ENCODE data around the gene CMPK2. TPM values are rescaled to one million over a fixed set of nuclear protein-coding genes. Genes with fewer than 3 reads are reported as not detected.

The CMPK2 gene
- total and polyA plus RNA-seq, 9 of the 15 experiments (the other 6 are each of a cell fraction or from before 2014, with no cell fraction given): 2.6 to 10.5 (median 5.0) TPM

DNA sequence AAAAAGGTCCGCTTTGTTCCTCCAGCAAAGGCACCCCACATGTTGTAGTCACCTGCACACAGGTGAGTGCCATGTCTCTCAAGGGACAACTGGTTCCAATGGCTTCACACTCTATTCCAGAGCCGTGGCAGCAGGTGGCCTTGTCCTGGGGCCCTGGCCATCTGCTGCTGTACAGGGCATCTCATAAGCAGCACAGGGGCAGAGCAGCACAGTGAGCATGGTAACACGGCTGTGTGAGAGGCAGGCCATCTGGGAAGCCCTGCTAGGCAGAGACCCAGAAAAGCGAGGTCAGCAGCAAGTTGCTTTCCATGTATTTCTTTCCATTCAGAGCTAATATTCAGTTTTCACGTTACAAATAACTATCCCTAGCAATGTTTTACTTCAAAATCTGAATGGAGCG lies 54.7 kb downstream of the CMPK2 start:
- H3K4me3 ChIP-seq: no peak overlapping the region
- CTCF ChIA-PET (ENCODE audit: low intra/inter-chr PET ratio): no interaction called here
- H3K4me2 ChIP-seq (ENCODE audit: insufficient read depth, low read length): no peak overlapping the region
- no peaks in the 10 kb centered on the region for H3K9me1 ChIP-seq (ENCODE audit: control insufficient read depth, insufficient read depth, low read length)
- DNase-seq (ENCODE audit: extremely low read depth in 1 of 4, low spot score in 3 of 4) (no peak), ATAC-seq (no peak), FAIRE-seq (no peak)
- H2AFZ ChIP-seq (ENCODE audit: low read depth, low read length): no peak overlapping the region
- no peaks in the 10 kb centered on the region for H3K4me1 ChIP-seq (replicated peaks in 1 of 2; ENCODE audit: control insufficient read depth in 2 of 2, insufficient read depth in 2 of 2, low read length in 2 of 2)
- no peak overlapping the region for H3K27ac ChIP-seq (ENCODE audit: extremely low read depth, low read depth, low read length)
- peaks cover 29 to 57% of the 10 kb centered on the region in 2 experiments; a peak in 4 of 5 replicates for H3K27me3 ChIP-seq (ENCODE audit: control insufficient read depth in 2 of 2, insufficient read depth in 2 of 2, low read length in 2 of 2)
- no peaks in the 10 kb centered on the region for H3K79me2 ChIP-seq (ENCODE audit: control insufficient read depth, insufficient read depth, low read length)
- WGBS (ENCODE audit: insufficient coverage, low coverage, missing lambda C conversion rate): 0% methylated on average over 6 of the region's 6 CpGs
- no TSS peak for BruUV-seq (replicated peaks)
- in situ Hi-C loops (cut with MboI) (no loop called here), intact Hi-C loops (cut with micrococcal nuclease) (no loop called here)
- POLR2A ChIA-PET: no interaction called here
- no peaks in the 10 kb centered on the region for H3K36me3 ChIP-seq (ENCODE audit: control insufficient read depth, insufficient read depth, low read length)
- H3K9me3 ChIP-seq (replicated peaks; ENCODE audit: control insufficient read depth, insufficient read depth, low read depth, low read length): no peaks in the 10 kb centered on the region; the same call in 1 of the 2 replicates
- no peaks in the 10 kb centered on the region for H4K20me1 ChIP-seq (replicated peaks; ENCODE audit: control insufficient read depth, insufficient read depth, low read length)
- H3K9ac ChIP-seq (ENCODE audit: insufficient read depth in 1 of 2, low read depth in 2 of 2, low read length in 2 of 2): no peak overlapping the region
- TF ChIP-seq RBM17 (IDR thresholded peaks at IDR 0.05; ENCODE audit: borderline replicate concordance, low read depth, low read length) (no peak), CLOCK (CRISPR knock-in tag; IDR thresholded peaks at IDR 0.05; ENCODE audit: borderline replicate concordance) (no peak), THRAP3 (IDR thresholded peaks at IDR 0.05; ENCODE audit: borderline replicate concordance) (no peak), SRF (CRISPR knock-in tag; IDR thresholded peaks at IDR 0.05) (no peak), ZNF77 (CRISPR knock-in tag; IDR thresholded peaks at IDR 0.05) (no peak), DPF2 (IDR thresholded peaks at IDR 0.05) (no peak), MEIS2 (IDR thresholded peaks at IDR 0.05; ENCODE audit: partially characterized antibody) (no peak), POLR3G (IDR thresholded peaks at IDR 0.05; ENCODE audit: extremely low read depth, insufficient read length, insufficient replicate concordance) (no peak), ZFPM2 (CRISPR knock-in tag; IDR thresholded peaks at IDR 0.05) (no peak), CGGBP1 (CRISPR knock-in tag; IDR thresholded peaks at IDR 0.05) (no peak), HMGXB4 (CRISPR knock-in tag; IDR thresholded peaks at IDR 0.05) (no peak), TOE1 (IDR thresholded peaks at IDR 0.05; ENCODE audit: borderline replicate concordance) (no peak), TOE1 (CRISPR knock-in tag; IDR thresholded peaks at IDR 0.05; ENCODE audit: borderline replicate concordance, low read depth) (no peak), ARID2 (IDR thresholded peaks at IDR 0.05) (no peak), KLF13 (tag; IDR thresholded peaks at IDR 0.05; ENCODE audit: borderline replicate concordance, low read depth) (no peak), NR2C2 (CRISPR knock-in tag; IDR thresholded peaks at IDR 0.05) (no peak), NR2C2 (tag; IDR thresholded peaks at IDR 0.05) (no peak), ZKSCAN8 (CRISPR knock-in tag; IDR thresholded peaks at IDR 0.05) (no peak)
- TF ChIP-seq, protein P1, sequence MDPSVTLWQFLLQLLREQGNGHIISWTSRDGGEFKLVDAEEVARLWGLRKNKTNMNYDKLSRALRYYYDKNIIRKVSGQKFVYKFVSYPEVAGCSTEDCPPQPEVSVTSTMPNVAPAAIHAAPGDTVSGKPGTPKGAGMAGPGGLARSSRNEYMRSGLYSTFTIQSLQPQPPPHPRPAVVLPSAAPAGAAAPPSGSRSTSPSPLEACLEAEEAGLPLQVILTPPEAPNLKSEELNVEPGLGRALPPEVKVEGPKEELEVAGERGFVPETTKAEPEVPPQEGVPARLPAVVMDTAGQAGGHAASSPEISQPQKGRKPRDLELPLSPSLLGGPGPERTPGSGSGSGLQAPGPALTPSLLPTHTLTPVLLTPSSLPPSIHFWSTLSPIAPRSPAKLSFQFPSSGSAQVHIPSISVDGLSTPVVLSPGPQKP (CRISPR knock-in tag; IDR thresholded peaks at IDR 0.05): no peak

All from K562 (cell line).